ENCODE measurements around the gene REV1. TPM values are rescaled to one million over a fixed set of nuclear protein-coding genes. Genes with fewer than 3 reads are reported as not detected.

The REV1 gene
- total and polyA plus RNA-seq, 2 of the 13 experiments (the other 11 are each of a cell fraction or from before 2014, with no cell fraction given), result 49.1 to 71.8 TPM

- TF ChIP-seq, protein P1, sequence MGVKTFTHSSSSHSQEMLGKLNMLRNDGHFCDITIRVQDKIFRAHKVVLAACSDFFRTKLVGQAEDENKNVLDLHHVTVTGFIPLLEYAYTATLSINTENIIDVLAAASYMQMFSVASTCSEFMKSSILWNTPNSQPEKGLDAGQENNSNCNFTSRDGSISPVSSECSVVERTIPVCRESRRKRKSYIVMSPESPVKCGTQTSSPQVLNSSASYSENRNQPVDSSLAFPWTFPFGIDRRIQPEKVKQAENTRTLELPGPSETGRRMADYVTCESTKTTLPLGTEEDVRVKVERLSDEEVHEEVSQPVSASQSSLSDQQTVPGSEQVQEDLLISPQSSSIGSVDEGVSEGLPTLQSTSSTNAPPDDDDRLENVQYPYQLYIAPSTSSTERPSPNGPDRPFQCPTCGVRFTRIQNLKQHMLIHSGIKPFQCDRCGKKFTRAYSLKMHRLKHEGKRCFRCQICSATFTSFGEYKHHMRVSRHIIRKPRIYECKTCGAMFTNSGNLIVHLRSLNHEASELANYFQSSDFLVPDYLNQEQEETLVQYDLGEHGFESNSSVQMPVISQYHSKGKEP (CRISPR knock-in tag; IDR thresholded peaks at IDR 0.05), result peak; percentile 39; the same call in 1 of the 2 replicates
- 0 out of 2 replicates have a peak, but pooled peaks have one; percentile 42 for TF ChIP-seq ZNF782 (CRISPR knock-in tag; IDR thresholded peaks at IDR 0.05; ENCODE audit: borderline replicate concordance)
- TF ChIP-seq, protein P2, sequence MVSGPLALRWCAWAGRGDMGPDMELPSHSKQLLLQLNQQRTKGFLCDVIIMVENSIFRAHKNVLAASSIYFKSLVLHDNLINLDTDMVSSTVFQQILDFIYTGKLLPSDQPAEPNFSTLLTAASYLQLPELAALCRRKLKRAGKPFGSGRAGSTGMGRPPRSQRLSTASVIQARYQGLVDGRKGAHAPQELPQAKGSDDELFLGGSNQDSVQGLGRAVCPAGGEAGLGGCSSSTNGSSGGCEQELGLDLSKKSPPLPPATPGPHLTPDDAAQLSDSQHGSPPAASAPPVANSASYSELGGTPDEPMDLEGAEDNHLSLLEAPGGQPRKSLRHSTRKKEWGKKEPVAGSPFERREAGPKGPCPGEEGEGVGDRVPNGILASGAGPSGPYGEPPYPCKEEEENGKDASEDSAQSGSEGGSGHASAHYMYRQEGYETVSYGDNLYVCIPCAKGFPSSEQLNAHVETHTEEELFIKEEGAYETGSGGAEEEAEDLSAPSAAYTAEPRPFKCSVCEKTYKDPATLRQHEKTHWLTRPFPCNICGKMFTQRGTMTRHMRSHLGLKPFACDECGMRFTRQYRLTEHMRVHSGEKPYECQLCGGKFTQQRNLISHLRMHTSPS (CRISPR knock-in tag; IDR thresholded peaks at IDR 0.05; ENCODE audit: low read depth), result peak; percentile 42; the same call in 1 of the 2 replicates
- TF ChIP-seq SNAPC2 (CRISPR knock-in tag; IDR thresholded peaks at IDR 0.05), result no peak
- TF ChIP-seq ZSCAN31 (CRISPR knock-in tag; IDR thresholded peaks at IDR 0.05; ENCODE audit: low read depth), result peak; percentile 99
- TF ChIP-seq DMTF1 (CRISPR knock-in tag; IDR thresholded peaks at IDR 0.05), result no peak
- TF ChIP-seq, protein P3, sequence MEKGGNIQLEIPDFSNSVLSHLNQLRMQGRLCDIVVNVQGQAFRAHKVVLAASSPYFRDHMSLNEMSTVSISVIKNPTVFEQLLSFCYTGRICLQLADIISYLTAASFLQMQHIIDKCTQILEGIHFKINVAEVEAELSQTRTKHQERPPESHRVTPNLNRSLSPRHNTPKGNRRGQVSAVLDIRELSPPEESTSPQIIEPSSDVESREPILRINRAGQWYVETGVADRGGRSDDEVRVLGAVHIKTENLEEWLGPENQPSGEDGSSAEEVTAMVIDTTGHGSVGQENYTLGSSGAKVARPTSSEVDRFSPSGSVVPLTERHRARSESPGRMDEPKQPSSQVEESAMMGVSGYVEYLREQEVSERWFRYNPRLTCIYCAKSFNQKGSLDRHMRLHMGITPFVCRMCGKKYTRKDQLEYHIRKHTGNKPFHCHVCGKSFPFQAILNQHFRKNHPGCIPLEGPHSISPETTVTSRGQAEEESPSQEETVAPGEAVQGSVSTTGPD (CRISPR knock-in tag; IDR thresholded peaks at IDR 0.05), result no peak
- TF ChIP-seq KLF11 (CRISPR knock-in tag; IDR thresholded peaks at IDR 0.05), result 0 out of 2 replicates have a peak, but pooled peaks have one; percentile 46
- peak; percentile 66; the same call in 1 of the 2 replicates for TF ChIP-seq MIER3 (CRISPR knock-in tag; IDR thresholded peaks at IDR 0.05; ENCODE audit: borderline replicate concordance)
- TF ChIP-seq NR2F2 (IDR thresholded peaks at IDR 0.05; ENCODE audit: borderline replicate concordance, low read depth), result peak; percentile 66; the same call in 1 of the 2 replicates
- TF ChIP-seq FOXO1 (CRISPR knock-in tag; IDR thresholded peaks at IDR 0.05), result peak; percentile 58; the same call in 1 of the 2 replicates
- no peak for TF ChIP-seq ZBTB4 (CRISPR knock-in tag; IDR thresholded peaks at IDR 0.05; ENCODE audit: borderline replicate concordance)
- TF ChIP-seq ZNF761 (CRISPR knock-in tag; conservative IDR thresholded peaks at IDR 0.05), result 0 out of 2 replicates have a peak, but pooled peaks have one; percentile 88
- no peak for TF ChIP-seq ZNF253 (CRISPR knock-in tag; IDR thresholded peaks at IDR 0.05; ENCODE audit: borderline replicate concordance)
- TF ChIP-seq TCF7 (IDR thresholded peaks at IDR 0.05; ENCODE audit: low read depth), result no peak
These were observed at the start of gene REV1 (continued) for GRCh38 chr2:99489761-99490622.
